DMS153 treated with DMSO at 0.1 percent for 48 hours (cell line): ENCODE results near the gene ENDOV.

ENCODE experiments used
- DNase-seq: peaks from one replicate; lab custom pipeline; 2025; ENCODE audit not compliant: unreplicated experiment; lab: John Stamatoyannopoulos, UW

ENDOV gene

DNA sequence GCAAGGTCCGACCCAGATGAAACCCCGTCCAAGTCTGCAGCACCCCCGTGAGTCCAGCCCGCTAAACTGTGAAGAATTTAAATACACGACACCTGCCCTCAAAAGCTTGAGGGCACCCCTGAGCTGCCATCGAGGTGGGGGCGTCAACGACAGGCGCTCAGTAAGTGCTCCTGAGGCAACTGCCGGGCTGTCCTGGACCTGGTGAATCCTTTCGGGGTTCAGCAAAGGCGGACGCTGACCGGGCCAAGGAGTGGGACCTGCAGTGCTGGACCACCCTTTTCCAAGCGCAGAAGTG lies 512 bp upstream of the ENDOV start:
- DNase-seq: no peak

DNA sequence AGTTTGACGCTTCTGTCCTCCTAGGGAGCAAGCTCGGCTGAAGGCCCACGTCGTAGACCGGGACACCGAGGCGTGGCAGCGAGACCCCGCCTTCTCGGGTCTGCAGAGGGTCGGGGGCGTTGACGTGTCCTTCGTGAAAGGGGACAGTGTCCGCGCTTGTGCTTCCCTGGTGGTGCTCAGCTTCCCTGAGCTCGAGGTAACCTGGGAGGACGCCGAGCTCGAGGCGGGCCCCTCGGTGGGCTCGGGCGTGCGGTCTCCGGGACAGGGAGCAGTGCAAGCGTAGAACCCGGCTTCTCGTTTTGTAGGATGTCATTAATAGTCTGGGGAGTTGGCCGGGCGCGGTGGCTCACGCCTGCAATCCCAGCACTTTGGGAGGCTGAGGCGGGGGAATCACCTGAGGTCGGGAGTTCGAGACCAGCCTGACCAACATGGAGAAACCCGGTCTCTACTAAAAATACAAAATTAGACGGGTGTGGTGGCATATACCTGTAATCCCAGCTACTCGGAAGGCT lies 715 bp downstream of the ENDOV start:
- DNase-seq: no peak

- DNase-seq: no peak
Measured at GRCh38 chr17:80416260-80416939, 1.4 kb downstream of the ENDOV start.

- DNase-seq: no peak
Measured at GRCh38 chr17:80416940-80417293, 1.9 kb downstream of the ENDOV start.

GRCh38 chr17:80418589-80418988 lies 3.6 kb downstream of the ENDOV start:
- DNase-seq: no peak

GRCh38 chr17:80419255-80419654 lies 4.3 kb downstream of the ENDOV start:
- no peak for DNase-seq

GRCh38 chr17:80421381-80422090 lies 6.6 kb downstream of the ENDOV start:
- DNase-seq: no peak

GRCh38 chr17:80422276-80422675 lies 7.3 kb downstream of the ENDOV start:
- no peak for DNase-seq

- DNase-seq: no peak
Measured at GRCh38 chr17:80422981-80423380, 8.0 kb downstream of the ENDOV start.

GRCh38 chr17:80423536-80424225 lies 8.7 kb downstream of the ENDOV start:
- no peak for DNase-seq

- DNase-seq: no peak
Measured at GRCh38 chr17:80424261-80424660, 9.3 kb downstream of the ENDOV start.

GRCh38 chr17:80424878-80425765 lies 10.2 kb downstream of the ENDOV start:
- no peak for DNase-seq

DNA sequence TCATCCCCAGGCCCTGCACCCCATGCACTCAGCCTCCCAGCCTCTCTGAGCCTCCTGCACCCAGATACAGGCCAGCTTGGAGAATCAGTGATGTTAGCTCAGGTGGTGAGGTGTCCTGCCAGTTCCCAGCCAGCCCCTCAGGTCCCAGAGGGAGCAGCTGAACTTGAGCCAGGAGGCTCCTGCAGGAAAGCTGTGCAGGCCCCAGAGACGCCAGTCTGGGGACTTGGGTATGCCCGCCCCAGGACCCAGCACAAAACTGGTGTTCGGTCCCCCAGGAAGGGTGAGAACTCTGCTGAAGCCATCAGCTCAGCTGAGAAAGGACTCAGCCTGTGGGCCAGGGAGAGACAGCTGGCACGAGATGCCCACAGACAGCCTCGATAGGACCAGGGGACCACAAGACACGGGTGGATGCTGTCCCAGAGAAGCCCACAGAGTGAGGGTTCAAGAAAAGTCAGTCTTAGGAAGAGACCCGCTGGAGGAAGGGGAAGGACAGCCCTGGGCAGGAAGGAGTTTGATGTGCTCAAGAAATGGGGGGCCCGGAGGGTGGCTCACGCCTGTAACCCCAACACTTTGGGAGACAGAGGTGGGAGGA lies 11.0 kb downstream of the ENDOV start:
- DNase-seq: no peak

DNA sequence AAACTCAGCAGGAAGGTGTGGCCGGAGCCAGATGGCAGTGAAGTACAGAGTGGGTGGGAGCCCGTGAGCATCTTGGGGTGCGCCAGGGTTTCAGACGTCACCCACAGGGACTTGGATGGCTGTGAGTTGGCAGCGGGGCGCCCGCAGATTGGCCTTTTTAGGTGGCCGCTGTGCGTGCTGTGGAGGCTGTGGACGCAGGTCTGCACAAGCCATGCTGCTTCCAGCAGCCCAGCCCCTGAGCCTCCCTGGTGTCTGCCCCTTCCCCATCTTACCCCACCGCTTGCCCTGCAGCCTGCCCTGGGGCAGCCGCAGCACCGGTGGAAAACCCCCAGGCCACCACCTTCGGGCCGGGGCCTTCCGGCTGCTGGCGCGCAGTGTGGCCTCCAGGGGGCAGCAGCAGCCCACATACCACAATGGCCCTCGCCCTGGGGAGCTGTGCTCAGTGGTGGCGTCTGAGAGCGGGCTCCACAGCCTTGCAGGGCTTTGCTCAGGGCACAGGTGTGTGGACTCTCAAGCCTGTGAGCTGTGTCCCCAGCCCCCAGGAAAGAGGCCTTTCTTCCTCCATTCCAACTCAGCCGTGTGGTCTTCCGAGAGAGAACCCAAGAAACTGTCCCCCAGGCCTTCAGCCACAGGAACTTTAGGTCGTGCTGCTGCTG lies 11.8 kb downstream of the ENDOV start:
- DNase-seq: peak; percentile 21

- no peak for DNase-seq
Measured at GRCh38 chr17:80427366-80428282, 12.7 kb downstream of the ENDOV start.

DNA sequence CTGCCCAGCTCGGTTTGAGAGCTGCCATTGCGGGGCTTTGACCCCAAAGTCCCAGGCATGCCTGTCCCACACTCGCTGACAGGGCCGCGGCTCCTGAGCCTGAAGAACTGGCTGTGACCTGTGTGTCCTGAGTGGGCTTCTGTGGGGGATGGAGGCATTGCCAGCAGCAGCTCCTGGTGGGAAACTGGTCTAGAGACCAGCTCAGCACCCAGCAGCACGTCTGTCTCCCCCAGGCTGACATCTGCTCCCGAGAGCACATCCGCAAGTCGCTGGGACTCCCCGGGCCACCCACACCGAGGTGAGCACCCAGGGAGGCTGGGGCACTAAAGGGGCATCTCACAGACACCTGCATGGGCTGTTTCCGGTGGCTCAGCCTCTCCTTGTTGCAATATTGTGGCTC lies 13.4 kb downstream of the ENDOV start:
- DNase-seq: no peak

DNA sequence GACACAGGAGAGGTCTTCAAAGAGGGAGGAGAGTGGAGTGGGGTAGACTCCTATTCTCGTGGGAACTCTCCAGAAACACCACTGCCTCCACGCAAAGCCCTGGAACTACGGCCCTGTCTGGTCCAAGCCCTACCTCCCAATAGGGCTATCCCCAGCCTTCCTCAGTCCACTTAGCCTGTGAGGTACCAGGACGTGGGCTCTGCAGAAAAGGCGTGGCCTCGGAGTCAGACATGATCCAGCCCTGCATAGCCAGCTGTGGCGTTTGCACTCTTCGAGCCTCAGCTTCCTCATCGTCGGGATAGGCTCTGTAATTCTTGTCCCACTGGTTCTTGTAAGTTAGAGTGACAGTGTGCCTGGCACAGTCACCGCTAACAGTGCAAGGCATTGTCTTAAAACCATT lies 13.8 kb downstream of the ENDOV start:
- DNase-seq: no peak

DNA sequence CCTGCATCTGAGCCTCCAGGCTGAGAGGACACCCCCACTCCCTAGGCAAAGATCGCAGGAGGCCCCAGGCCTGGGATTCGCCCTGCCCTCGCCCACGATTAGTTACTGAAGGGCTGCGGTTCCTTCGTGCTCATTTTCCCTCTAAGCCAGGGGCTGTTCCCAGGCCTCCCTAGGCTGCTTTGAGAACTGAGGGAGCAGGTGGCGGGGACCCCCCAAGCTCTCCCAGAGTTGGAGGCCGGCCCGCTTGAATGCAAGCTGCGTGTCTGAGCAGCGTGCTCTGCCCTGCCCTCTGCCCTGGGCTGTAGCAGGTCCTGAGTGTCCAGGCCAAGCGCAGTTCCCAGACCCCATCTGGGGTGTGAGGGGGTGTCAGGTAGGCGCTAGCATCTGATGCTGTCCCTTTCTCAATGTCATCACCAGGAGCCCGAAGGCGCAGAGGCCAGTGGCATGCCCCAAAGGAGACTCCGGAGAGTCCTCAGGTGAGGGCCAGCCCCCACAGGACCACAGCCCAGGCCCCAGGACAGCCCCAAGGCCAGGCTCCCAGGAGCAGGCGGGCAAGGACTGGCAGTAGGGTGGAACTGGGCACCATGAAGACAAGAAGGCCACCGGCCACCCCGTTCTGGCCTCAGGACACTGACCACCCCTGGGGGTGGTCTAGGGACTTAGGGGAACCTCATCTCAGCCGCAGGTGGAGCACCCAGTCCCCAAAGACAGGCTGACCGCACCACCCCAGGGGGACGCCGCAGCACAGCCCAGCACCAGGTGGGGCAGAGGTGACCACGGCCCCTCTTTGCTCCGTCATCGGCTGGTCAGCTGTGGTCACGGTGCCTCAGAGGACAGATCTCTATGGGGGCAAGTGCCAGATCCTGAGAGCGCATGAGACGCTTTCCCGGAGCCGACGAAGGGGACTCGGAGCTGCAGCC lies 14.6 kb downstream of the ENDOV start:
- no peak for DNase-seq
